MM.1S (cell line): ENCODE results near the gene GPR158.

Experiments
- CTCF ChIP-seq: fragments of 300-600 bp; sonication (generic); IDR thresholded peaks from 2 replicates; pipeline ENCODE4 v1.5.1; 2016; ENCODE audit warnings: antibody characterized with exemption, low read length, mixed read lengths
- EZH2 ChIP-seq: fragments of 300-600 bp; sonication (generic); optimal IDR thresholded peaks from 2 replicates; pipeline ENCODE3; 2017; ENCODE audit warnings: low read depth, mild to moderate bottlenecking, antibody characterized with exemption, low read length, mixed read lengths

DNA sequence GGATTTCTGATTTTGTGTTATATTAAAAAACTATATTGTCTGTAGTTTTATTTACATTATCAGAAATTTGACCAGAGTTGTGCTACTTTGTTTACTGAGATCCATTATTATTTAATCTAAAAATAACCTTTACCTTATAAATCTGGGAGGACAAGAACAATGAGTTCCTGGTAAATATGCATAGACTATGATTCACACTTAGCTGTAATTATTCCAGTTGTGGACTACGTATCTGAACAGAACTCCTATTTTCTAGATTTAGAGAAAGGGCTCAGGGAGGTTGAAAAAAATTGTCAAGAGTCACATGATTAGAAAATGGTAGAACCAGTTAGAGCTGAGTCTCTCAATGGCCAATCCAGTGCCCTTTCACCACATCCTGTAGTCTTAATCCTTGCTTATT, 4.2 kb upstream of the GPR158 start:
- no peak for TF ChIP-seq CTCF
- TF ChIP-seq EZH2, result no peak
